Measurements from ENCODE around the gene CYB5R3.
"Not testable (repeated sequence)": the region's sequence is repeated elsewhere in the genome, so short reads cannot be mapped to it uniquely, and the experiment has no call there.

The CYB5R3 gene

DNA sequence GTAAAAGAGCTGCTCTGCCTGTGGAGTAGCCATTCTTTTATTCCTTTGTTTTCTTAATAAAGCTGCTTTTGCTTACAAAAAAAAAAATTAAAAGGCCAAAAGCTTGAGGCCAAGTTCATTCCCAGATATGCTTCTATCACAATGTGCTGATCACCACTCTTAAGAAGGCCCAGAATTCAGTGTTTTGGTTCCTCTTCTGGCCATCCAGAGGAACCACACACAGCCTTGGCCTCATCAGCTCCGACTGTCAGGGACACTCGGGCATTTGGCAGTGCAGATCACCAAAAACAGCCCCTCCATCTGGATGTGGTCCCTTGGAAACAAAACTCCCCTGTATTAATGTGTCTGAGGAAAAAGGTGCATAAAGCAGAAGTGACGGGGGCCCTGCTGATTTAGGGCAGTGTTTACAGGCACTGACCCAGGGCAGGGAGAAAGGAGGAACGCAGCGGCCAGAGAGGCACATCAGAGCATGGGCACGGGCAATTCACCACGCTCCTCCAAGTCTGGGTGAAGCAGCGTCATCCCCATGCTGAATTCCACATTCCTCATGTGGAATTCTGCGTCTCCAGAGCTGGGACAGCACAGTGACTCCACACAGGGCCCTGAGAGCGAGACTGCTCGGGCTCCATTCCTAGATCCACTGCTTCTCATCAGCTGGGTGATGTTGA, 52.2 kb downstream of the CYB5R3 start:
- peak in 1 of 4 experiments; percentile 17 for DNase-seq

DNA sequence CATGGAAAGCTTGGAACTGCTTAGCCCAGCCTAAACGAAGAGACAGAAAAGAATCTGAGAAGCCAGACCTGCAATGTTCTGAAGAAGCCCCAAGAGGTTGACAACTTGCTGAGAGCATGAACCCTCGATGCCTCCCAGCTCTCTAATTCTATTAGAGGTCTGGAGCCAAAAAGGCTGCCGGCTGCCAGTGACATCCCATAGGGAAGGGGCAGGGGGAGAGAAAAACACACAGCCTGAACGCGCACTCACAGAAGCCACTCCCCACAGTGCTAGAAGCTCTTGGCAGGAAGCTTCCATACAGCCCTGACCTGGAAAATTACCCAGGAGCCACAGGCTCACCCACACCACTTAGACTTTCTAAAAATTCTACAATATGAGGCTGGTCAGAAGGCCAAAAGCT, 52.9 kb downstream of the CYB5R3 start:
- DNase-seq, result no peak

DNA sequence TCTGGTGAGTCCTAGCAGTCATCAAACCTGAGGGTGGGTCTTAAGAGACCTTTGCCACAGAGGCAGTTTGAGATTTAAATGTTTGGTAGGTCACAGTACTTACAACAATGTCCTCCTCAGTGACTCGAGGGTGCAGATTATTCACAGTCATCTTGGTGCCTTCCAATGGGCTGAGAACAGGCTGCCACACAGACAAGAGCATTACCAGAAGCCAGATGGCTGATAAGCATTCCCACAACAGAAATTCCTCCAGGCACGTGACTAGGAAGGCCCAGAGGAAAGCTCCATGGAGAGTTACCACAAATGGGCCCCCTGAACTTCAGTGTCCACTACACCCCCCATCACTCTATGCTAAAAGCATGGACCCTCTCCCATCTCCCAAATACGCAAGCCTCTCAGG, 53.8 kb downstream of the CYB5R3 start:
- no peak for DNase-seq

DNA sequence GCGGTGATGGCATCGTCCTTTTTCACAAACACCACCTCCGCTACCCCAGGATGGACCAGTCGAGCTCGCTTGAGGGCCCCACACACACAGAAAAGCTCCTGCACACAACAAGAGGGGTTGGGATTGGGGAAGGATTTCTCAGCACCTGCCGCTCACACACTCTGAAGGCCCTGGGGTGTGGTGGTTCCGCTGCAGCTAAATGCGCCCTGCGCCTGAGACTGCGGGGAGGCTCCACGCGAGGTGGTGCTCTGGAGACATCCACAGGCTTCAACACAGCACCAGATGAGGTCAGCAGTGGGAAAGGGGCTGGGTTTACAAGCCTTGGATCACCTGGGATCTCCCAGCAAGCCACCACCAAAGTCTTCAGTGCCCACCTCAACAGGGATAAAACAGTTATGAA, 57.2 kb downstream of the CYB5R3 start:
- DNase-seq, result no peak

- DNase-seq, result peak; percentile 58 to 78 (median 74)
Observed at GRCh38 chr22:42587588-42588175, 61.5 kb downstream of the CYB5R3 start.

- peak in 1 of 4 experiments; percentile 30 for DNase-seq
Observed at GRCh38 chr22:42586381-42586780, 62.8 kb downstream of the CYB5R3 start.

DNA sequence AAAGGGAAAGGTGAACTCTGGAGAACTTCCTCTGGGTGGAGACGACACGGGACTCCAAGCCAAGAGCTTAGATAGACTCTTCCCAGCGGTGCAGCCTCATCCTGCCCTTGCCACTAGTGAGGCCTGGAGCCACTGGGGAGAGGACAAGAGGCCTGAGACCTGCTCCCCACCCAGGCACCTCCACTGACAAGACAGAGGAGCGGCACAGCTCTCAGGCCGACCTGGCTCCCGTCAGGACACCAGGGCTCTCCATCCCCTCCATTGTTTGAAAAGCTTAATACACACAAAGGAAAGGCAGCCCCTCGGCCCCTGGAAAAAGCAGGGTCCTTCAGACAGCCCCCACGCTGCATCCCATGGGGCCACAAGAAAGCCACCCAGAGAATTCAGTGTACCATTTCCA, 64.1 kb downstream of the CYB5R3 start:
- no peak for DNase-seq

DNA sequence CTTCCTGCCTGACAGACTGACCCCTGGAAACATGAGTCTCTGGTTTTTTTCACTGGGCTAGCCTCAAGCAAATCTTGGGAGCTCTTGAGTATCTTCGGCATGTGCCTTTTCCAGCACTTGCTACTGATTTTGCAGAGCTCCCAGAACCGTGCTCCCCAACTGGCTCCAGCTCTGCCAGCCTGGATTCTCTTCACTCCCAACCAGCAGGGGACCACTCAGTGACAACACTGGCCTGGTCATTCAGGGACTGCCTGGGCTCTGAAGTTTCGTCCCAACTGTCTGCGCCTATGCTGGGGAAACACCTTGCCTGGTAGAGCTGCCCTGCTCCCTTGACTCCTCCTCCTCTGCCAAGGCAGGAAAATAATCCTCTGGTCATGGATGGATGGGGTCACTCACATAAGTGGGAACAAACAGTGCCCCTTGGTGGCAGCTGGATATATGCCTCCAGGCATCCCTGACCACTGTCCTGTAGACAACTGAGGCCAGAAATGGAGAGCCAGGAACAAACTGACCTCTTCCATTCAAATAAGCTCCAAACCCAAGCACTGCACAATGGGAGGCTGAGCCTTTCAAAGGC, 64.7 kb downstream of the CYB5R3 start:
- DNase-seq, result no peak

GRCh38 chr22:42582987-42583386, 66.2 kb downstream of the CYB5R3 start:
- no peak for DNase-seq

- peak; percentile 76 to 90 (median 81) for DNase-seq
Observed at GRCh38 chr22:42581762-42582716, 67.2 kb downstream of the CYB5R3 start.

DNA sequence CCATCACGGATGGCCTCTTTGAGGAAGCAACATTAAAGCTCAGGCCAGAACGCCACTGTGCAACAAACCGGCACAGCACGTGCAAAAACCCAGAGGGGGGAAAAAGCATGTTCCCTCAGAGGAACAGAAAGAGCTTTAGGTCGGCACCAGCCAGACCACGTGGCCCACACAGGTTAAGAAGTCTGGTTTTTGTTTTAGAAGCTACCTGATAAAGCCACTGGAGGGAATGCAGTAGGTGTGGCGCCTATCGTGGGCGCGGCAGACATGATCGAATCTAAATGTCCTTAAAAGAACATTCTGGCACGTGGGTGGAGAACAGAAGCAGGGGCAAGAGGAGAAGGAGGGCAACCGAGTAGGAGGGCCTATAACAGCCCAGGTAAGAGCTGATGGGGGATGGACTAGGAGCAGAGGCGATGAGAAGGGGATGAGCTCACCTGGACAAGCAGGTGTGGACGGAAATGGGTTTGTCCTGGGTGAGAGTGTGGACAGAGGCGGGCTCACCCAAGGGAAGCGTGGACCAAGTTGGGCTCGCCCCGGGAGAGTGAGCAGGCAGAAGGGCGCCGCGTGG, 67.9 kb downstream of the CYB5R3 start:
- not testable (repeated sequence) for DNase-seq

DNA sequence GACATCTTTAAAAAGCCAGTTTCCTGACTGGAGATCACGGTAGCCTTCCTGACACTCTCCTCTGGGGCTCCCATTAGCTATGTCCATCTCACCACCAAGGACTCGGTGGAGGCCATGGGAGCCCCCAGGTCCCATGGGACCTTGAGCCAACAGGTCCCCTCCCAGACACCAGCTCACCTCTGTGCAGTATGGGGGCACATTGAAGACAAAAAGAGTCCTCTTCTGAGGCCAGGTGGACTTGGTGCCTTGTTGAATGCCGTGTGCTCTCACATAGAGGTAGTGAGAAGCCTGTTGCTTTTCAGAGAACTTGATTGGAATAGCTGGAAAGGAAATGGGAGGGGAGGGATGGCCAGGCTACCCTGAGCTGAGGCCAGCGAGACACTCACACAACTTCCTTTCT, 69.2 kb downstream of the CYB5R3 start:
- DNase-seq, result not testable (repeated sequence)

- no peak for DNase-seq
Observed at GRCh38 chr22:42577623-42578240, 71.5 kb downstream of the CYB5R3 start.

DNA sequence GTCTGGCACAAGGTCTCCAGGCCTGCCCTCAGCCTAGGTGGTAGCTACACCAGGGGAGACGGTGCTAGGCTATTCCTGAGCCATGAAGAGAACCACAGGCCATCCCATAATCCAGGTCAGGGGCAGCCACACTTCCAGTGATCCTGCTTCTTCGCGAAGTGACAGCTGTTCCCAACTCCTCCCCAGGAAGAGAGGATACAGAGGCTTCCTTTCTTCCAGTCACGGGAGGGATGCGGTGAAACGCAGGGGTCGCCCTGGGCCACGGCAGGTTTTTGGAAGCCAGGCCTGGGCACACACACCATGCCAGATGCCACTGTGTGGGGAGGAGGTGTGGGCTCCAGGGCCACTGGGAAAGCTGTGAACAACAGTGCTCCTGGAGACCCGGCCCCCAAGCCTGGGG, 72.1 kb downstream of the CYB5R3 start:
- not testable (repeated sequence) for DNase-seq

DNA sequence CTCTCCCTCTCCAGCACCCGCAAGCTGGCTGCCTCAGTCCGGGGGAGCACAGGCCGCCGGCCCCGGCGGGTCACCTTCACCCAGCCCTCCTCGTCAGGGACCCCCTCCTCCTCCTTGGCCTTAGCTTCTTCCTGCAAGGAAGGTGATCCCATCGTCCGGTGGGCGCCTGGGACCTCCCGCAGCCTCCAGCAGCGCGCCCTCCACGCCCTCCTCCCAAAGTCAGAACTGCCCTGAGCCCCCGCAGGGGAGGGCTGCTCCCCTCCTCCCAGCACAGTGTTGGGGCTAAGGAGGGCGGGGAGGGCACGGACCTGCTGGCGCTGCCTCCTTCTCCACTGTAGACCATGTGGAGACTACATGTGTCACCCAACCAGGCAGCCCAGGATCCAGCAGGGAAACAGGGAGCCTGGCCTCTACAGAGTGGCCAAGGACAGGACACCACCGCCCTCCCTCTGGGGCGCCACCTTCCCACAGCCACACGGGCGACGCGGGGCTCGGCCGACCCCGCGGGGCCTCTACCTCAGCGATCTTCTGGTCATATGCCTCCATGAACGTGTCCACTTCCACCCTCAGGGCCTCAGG, 73.1 kb downstream of the CYB5R3 start:
- not testable (repeated sequence) for DNase-seq

GRCh38 chr22:42574468-42574867, 74.7 kb downstream of the CYB5R3 start:
- DNase-seq, result not testable (repeated sequence)

DNA sequence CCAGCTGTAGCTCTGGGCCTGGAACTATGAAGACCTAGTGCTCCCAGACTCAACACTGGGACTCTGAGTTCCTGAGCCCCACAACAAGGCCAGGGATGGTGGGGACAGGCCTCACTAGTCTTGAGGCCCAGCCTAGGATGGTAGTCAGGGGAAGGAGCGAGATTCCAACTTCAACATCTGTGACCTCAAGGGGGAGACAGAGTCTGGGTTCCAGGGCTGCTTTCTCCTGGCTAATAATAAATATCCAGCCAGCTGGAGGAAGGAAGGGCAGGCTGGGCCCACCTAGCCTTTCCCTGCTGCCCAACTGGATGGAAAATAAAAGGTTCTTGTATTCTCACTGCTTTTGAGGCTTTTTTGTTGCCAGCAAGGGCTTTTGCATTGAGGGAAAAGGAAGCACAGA, 75.1 kb downstream of the CYB5R3 start:
- DNase-seq, result not testable (repeated sequence)

GRCh38 chr22:42571068-42571467, 78.1 kb downstream of the CYB5R3 start:
- not testable (repeated sequence) for DNase-seq

GRCh38 chr22:42570580-42570979, 78.6 kb downstream of the CYB5R3 start:
- DNase-seq, result not testable (repeated sequence)

GRCh38 chr22:42567950-42568349, 81.2 kb downstream of the CYB5R3 start:
- DNase-seq, result not testable (repeated sequence)

All from suppressor macrophage (primary cell).